ENCODE measurements around the gene FAM163A.

DNA sequence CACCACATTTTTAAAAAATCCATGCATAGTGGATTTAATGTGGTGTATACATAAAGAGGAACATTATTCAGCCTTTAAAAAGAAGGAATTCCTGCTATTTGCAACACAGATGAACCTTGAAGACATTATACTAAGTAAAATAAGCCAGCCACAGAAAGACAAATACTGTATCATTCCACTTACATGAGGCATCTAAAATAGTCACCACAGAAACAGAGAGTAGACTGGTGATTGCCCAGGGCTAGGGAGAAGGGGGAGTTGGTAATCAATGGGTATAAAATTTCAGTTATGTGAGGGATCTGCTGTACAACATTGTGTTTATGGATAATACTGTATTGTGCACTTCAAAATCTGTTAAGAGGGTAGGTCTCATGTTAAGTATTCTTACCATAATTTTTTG is 10.0 kb downstream of the FAM163A start:
- no peak for TF ChIP-seq POLR2A (IDR thresholded peaks at IDR 0.05)
- TF ChIP-seq, protein P1, sequence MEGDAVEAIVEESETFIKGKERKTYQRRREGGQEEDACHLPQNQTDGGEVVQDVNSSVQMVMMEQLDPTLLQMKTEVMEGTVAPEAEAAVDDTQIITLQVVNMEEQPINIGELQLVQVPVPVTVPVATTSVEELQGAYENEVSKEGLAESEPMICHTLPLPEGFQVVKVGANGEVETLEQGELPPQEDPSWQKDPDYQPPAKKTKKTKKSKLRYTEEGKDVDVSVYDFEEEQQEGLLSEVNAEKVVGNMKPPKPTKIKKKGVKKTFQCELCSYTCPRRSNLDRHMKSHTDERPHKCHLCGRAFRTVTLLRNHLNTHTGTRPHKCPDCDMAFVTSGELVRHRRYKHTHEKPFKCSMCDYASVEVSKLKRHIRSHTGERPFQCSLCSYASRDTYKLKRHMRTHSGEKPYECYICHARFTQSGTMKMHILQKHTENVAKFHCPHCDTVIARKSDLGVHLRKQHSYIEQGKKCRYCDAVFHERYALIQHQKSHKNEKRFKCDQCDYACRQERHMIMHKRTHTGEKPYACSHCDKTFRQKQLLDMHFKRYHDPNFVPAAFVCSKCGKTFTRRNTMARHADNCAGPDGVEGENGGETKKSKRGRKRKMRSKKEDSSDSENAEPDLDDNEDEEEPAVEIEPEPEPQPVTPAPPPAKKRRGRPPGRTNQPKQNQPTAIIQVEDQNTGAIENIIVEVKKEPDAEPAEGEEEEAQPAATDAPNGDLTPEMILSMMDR (IDR thresholded peaks at IDR 0.05): no peak

Data from uterus (tissue), 2 donors.